ENCODE results near the gene NPEPPS. TPM values are rescaled to one million over a fixed set of nuclear protein-coding genes. Genes with fewer than 3 reads are reported as not detected.
"Not testable (repeated sequence)": the region's sequence is repeated elsewhere in the genome, so short reads cannot be mapped to it uniquely, and the experiment has no call there.

Gene NPEPPS
- 60.3 and 69.0 TPM in 2 replicates for total RNA-seq (2014; rRNA removed; shearing (Covaris generic))

- H3K36me3 ChIP-seq; H3K4me1 ChIP-seq (replicated peaks); H3K9me3 ChIP-seq (replicated peaks); H3K27me3 ChIP-seq (replicated peaks): not testable (repeated sequence)
- Histone ChIP-seq H3K27ac (peak within 1 kb of the TSS; percentile 60), H3K4me3 (peak within 1 kb of the TSS; percentile 44)
- DNase-seq (ENCODE audit: low read depth in 1 of 2, low spot score in 2 of 2): peak; percentile 83 to 97
These were observed at the start of gene NPEPPS for GRCh38 chr17:47530557-47531232. TSS of gene NPEPPS (plus strand) at chr17:47531108. CDS start at chr17:47531301, 193 bp downstream.

GRCh38 chr17:47491841-47492212, 39.1 kb upstream of the NPEPPS start:
- H3K27ac ChIP-seq: peak overlapping the region; percentile 55; the same call in 1 of the 2 replicates
- peak in 1 of 2 experiments; percentile 19 for DNase-seq (ENCODE audit: low read depth in 1 of 2, low spot score in 2 of 2)

GRCh38 chr17:47499074-47499473, 31.8 kb upstream of the NPEPPS start:
- not testable (repeated sequence) for H3K27ac ChIP-seq; H3K36me3 ChIP-seq; H3K4me3 ChIP-seq; H3K9me3 ChIP-seq (replicated peaks); DNase-seq (ENCODE audit: low read depth in 1 of 2, low spot score in 2 of 2); H3K27me3 ChIP-seq (replicated peaks)
- peaks cover 18% of the 10 kb centered on the region for H3K4me1 ChIP-seq (replicated peaks)

More at GRCh38 chr17:47491841-47492212, 39.1 kb upstream of the NPEPPS start:
- H3K4me1 ChIP-seq (replicated peaks); H3K9me3 ChIP-seq (replicated peaks); H3K36me3 ChIP-seq; H3K27me3 ChIP-seq (replicated peaks): not testable (repeated sequence)
- peak overlapping the region; percentile 41 for H3K4me3 ChIP-seq

GRCh38 chr17:47499494-47499893, 31.4 kb upstream of the NPEPPS start:
- H3K27ac ChIP-seq; H3K9me3 ChIP-seq (replicated peaks); H3K27me3 ChIP-seq (replicated peaks); H3K4me3 ChIP-seq; DNase-seq (ENCODE audit: low read depth in 1 of 2, low spot score in 2 of 2); H3K36me3 ChIP-seq: not testable (repeated sequence)
- H3K4me1 ChIP-seq (replicated peaks): peaks cover 18% of the 10 kb centered on the region

- H3K9me3 ChIP-seq (replicated peaks): not testable (repeated sequence)
These were observed 30.3 kb upstream of the NPEPPS start for GRCh38 chr17:47500620-47501019.

GRCh38 chr17:47502122-47502731, 28.7 kb upstream of the NPEPPS start:
- not testable (repeated sequence) for H3K9me3 ChIP-seq (replicated peaks); H3K27me3 ChIP-seq (replicated peaks); H3K36me3 ChIP-seq; H3K4me3 ChIP-seq
- H3K4me1 ChIP-seq (replicated peaks): peaks cover 18% of the 10 kb centered on the region
- peak overlapping the region; percentile 39 for H3K27ac ChIP-seq
- peak; percentile 81 to 83 for DNase-seq (ENCODE audit: low read depth in 1 of 2, low spot score in 2 of 2)

More at GRCh38 chr17:47500620-47501019, 30.3 kb upstream of the NPEPPS start:
- H3K4me3 ChIP-seq; H3K36me3 ChIP-seq; H3K27ac ChIP-seq; H3K27me3 ChIP-seq (replicated peaks): not testable (repeated sequence)
- H3K4me1 ChIP-seq (replicated peaks): peaks cover 18% of the 10 kb centered on the region
- peak in 1 of 2 experiments; percentile 31 for DNase-seq (ENCODE audit: low read depth in 1 of 2, low spot score in 2 of 2)

GRCh38 chr17:47502776-47503455, 28.0 kb upstream of the NPEPPS start:
- H3K36me3 ChIP-seq; H3K27me3 ChIP-seq (replicated peaks); H3K4me3 ChIP-seq; H3K9me3 ChIP-seq (replicated peaks): not testable (repeated sequence)
- Histone ChIP-seq H3K27ac (peak overlapping the region; percentile 87), H3K4me1 (replicated peaks) (peaks cover 18% of the 10 kb centered on the region)
- peak in 1 of 2 experiments; percentile 63 for DNase-seq (ENCODE audit: low read depth in 1 of 2, low spot score in 2 of 2)

GRCh38 chr17:47511701-47512146, 19.2 kb upstream of the NPEPPS start:
- H3K27me3 ChIP-seq (replicated peaks); H3K9me3 ChIP-seq (replicated peaks); H3K4me1 ChIP-seq (replicated peaks); H3K36me3 ChIP-seq; H3K4me3 ChIP-seq; H3K27ac ChIP-seq; DNase-seq (ENCODE audit: low read depth in 1 of 2, low spot score in 2 of 2): not testable (repeated sequence)

- not testable (repeated sequence) for H3K27me3 ChIP-seq (replicated peaks); H3K9me3 ChIP-seq (replicated peaks); H3K36me3 ChIP-seq; H3K4me1 ChIP-seq (replicated peaks); H3K4me3 ChIP-seq; H3K27ac ChIP-seq; DNase-seq (ENCODE audit: low read depth in 1 of 2, low spot score in 2 of 2)
These were observed 17.6 kb upstream of the NPEPPS start for GRCh38 chr17:47513301-47513700.

GRCh38 chr17:47518880-47519279, 12.0 kb upstream of the NPEPPS start:
- H3K36me3 ChIP-seq; H3K27me3 ChIP-seq (replicated peaks); H3K27ac ChIP-seq; H3K4me1 ChIP-seq (replicated peaks); H3K4me3 ChIP-seq; H3K9me3 ChIP-seq (replicated peaks); DNase-seq (ENCODE audit: low read depth in 1 of 2, low spot score in 2 of 2): not testable (repeated sequence)

GRCh38 chr17:47519365-47519764, 11.5 kb upstream of the NPEPPS start:
- H3K27me3 ChIP-seq (replicated peaks); H3K36me3 ChIP-seq; H3K4me1 ChIP-seq (replicated peaks); H3K4me3 ChIP-seq; H3K9me3 ChIP-seq (replicated peaks); H3K27ac ChIP-seq; DNase-seq (ENCODE audit: low read depth in 1 of 2, low spot score in 2 of 2): not testable (repeated sequence)

- H3K27ac ChIP-seq; H3K36me3 ChIP-seq; DNase-seq (ENCODE audit: low read depth in 1 of 2, low spot score in 2 of 2); H3K9me3 ChIP-seq (replicated peaks); H3K4me3 ChIP-seq; H3K27me3 ChIP-seq (replicated peaks); H3K4me1 ChIP-seq (replicated peaks): not testable (repeated sequence)
These were observed 10.6 kb upstream of the NPEPPS start for GRCh38 chr17:47520279-47520678.

- H3K4me3 ChIP-seq; H3K4me1 ChIP-seq (replicated peaks); H3K9me3 ChIP-seq (replicated peaks); DNase-seq (ENCODE audit: low read depth in 1 of 2, low spot score in 2 of 2); H3K27ac ChIP-seq; H3K27me3 ChIP-seq (replicated peaks); H3K36me3 ChIP-seq: not testable (repeated sequence)
These were observed 9.5 kb upstream of the NPEPPS start for GRCh38 chr17:47521434-47521833.

- not testable (repeated sequence) for H3K4me3 ChIP-seq; H3K27me3 ChIP-seq (replicated peaks); H3K9me3 ChIP-seq (replicated peaks); H3K4me1 ChIP-seq (replicated peaks); H3K36me3 ChIP-seq; DNase-seq (ENCODE audit: low read depth in 1 of 2, low spot score in 2 of 2); H3K27ac ChIP-seq
These were observed 8.6 kb upstream of the NPEPPS start for GRCh38 chr17:47522341-47522740.

All from SJSA1 (cell line).